ENCODE measurements around the gene UBXN11. TPM values are rescaled to one million over a fixed set of nuclear protein-coding genes. Genes with fewer than 3 reads are reported as not detected.

UBXN11 gene
- polyA plus RNA-seq, 2 of the 4 experiments (the other 2 are of a cell fraction), result 7.6 to 10.8 TPM

DNA sequence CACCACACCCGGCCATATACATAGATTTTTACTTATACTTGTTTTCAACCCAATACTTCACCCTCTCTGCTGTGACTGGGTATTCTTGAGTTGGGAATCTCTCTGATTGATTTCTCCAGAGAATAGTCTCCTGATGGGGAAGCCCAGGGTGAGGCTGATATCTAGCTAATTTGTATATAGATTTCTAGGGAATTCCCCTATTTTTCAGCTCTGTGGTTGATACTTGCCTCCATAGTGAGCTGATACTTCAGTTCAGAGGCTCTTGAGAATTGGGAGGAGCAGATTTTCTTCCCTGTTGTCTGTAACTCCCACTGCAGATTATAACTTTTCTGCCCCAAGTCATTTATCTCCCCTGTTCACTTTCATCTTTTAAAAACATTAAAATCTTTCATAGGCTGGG lies 41.0 kb downstream of the UBXN11 start:
- FAIRE-seq, result no peak
- no peak for ATAC-seq
- Histone ChIP-seq H3K27ac (no peak overlapping the region), H3K9me3 (peaks cover 6% of the 10 kb centered on the region), H3K4me2 (no peak overlapping the region), H3K4me1 (no peaks in the 10 kb centered on the region), H3K4me3 (no peak overlapping the region)
- TF ChIP-seq CEBPB (IDR thresholded peaks at IDR 0.05), result no peak
- TF ChIP-seq ZSCAN20 (CRISPR knock-in tag; IDR thresholded peaks at IDR 0.05), result no peak
- no peak for TF ChIP-seq JUN (IDR thresholded peaks at IDR 0.05)
- no peak for TF ChIP-seq FOSB (CRISPR knock-in tag; IDR thresholded peaks at IDR 0.05)
- no peak for TF ChIP-seq RFX5 (IDR thresholded peaks at IDR 0.05)
- TF ChIP-seq ZC3H11A (IDR thresholded peaks at IDR 0.05), result no peak
- no peak for TF ChIP-seq BHLHE40 (IDR thresholded peaks at IDR 0.05; ENCODE audit: low read depth, low read length)
- no peak for TF ChIP-seq FOSL2 (IDR thresholded peaks at IDR 0.05)
- no peak for TF ChIP-seq FOSL2 (CRISPR knock-in tag; IDR thresholded peaks at IDR 0.05)
- no peak for TF ChIP-seq TP53 (CRISPR knock-in tag; IDR thresholded peaks at IDR 0.05)
- TF ChIP-seq MAZ (IDR thresholded peaks at IDR 0.05; ENCODE audit: borderline replicate concordance, low read depth, low read length), result no peak
- TF ChIP-seq PHF8 (IDR thresholded peaks at IDR 0.05; ENCODE audit: borderline replicate concordance, low read depth), result no peak
- TF ChIP-seq, protein P1, sequence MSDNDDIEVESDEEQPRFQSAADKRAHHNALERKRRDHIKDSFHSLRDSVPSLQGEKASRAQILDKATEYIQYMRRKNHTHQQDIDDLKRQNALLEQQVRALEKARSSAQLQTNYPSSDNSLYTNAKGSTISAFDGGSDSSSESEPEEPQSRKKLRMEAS (IDR thresholded peaks at IDR 0.05), result no peak
- no peak for TF ChIP-seq SMC3 (IDR thresholded peaks at IDR 0.05)
- TF ChIP-seq CHD2 (IDR thresholded peaks at IDR 0.05; ENCODE audit: low read length, partially characterized antibody), result no peak
- no peak for TF ChIP-seq EP300 (IDR thresholded peaks at IDR 0.05)
- no peak for TF ChIP-seq NFE2L2 (conservative IDR thresholded peaks at IDR 0.05; ENCODE audit: low read length)
- no peak for TF ChIP-seq HOXB5 (CRISPR knock-in tag; IDR thresholded peaks at IDR 0.05)
- 94% methylated on average over 1 of the region's 1 CpG for WGBS (ENCODE audit: missing lambda C conversion rate)
- POLR2A ChIA-PET, result no interaction called here
- DNase-seq (ENCODE audit: low read depth in 1 of 2, low spot score in 1 of 2), result no peak
- CTCF ChIA-PET, result interaction anchor here (2.1 to 4.1 kb wide), 3 partner anchors 11 to 56 kb away, joined by 10 to 12 read pairs (median 10); no protein-coding TSS in a partner anchor

DNA sequence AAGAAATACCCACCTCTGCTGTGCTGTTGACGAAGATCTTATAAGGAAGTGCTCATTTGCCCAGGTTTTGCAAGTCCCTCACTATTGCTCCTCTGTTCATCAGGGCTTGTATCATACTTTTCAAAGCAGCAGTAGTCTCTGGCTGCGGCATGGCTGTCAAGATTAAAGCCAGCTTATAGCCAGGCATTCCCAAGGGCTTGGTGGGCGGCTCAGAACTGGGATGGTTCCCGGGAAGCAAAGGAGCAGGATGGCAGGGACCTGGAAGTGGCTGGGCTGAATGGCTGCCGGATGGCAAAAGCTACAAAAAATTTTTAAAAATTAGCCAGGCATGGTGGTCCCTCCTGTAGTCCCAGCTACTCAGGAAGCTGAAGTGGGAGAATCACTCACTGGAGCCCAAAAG lies 43.2 kb downstream of the UBXN11 start:
- TF ChIP-seq EHF (CRISPR knock-in tag; IDR thresholded peaks at IDR 0.05) (no peak), NR3C1 (IDR thresholded peaks at IDR 0.05) (no peak), FOXS1 (CRISPR knock-in tag; IDR thresholded peaks at IDR 0.05) (no peak), POLR2A (IDR thresholded peaks at IDR 0.05; ENCODE audit: low read length) (no peak), POLR2AphosphoS2 (conservative IDR thresholded peaks at IDR 0.05; ENCODE audit: low read length) (no peak), RFX5 (IDR thresholded peaks at IDR 0.05) (no peak), CHD4 (IDR thresholded peaks at IDR 0.05; ENCODE audit: borderline replicate concordance) (no peak), PHF8 (IDR thresholded peaks at IDR 0.05; ENCODE audit: borderline replicate concordance, low read depth) (no peak), HOXB5 (CRISPR knock-in tag; IDR thresholded peaks at IDR 0.05) (no peak), SMC3 (IDR thresholded peaks at IDR 0.05) (no peak)
- TF ChIP-seq, protein P2, sequence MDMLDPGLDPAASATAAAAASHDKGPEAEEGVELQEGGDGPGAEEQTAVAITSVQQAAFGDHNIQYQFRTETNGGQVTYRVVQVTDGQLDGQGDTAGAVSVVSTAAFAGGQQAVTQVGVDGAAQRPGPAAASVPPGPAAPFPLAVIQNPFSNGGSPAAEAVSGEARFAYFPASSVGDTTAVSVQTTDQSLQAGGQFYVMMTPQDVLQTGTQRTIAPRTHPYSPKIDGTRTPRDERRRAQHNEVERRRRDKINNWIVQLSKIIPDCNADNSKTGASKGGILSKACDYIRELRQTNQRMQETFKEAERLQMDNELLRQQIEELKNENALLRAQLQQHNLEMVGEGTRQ (IDR thresholded peaks at IDR 0.05), result no peak
- Histone ChIP-seq H3K4me3 (no peak overlapping the region), H3K27ac (no peak overlapping the region), H3K4me1 (no peaks in the 10 kb centered on the region), H3K9me3 (no peaks in the 10 kb centered on the region), H3K4me2 (no peak overlapping the region)
- ChIA-PET CTCF (interaction anchor here (0.9 to 3.0 kb wide), 4 partner anchors 13 to 59 kb away, joined by 3 to 10 read pairs (median 4); no protein-coding TSS in a partner anchor), POLR2A (no interaction called here)
- ATAC-seq (no peak), FAIRE-seq (no peak), DNase-seq (ENCODE audit: low read depth in 1 of 2, low spot score in 1 of 2) (no peak)
- 98% methylated on average over 5 of the region's 5 CpGs for WGBS (ENCODE audit: missing lambda C conversion rate)

DNA sequence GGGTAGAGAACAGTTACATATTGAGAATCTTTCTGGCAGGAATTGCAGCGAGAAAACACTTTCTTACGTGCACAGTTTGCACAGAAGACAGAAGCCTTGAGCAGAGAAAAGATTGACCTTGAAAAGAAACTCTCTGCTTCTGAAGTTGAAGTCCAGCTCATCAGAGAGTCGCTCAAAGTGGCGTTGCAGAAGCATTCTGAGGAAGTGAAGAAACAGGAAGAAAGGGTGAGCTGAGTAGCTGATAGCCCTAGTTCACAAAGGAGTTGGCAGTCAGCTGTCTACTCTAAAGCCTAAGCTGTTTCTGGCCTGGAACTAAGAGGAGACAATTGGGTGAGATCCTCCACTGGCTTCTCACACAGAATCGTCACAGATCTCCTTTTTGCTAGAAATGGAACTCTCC lies 46.9 kb downstream of the UBXN11 start:
- Histone ChIP-seq H3K4me1 (no peaks in the 10 kb centered on the region), H3K4me3 (no peak overlapping the region), H3K4me2 (no peak overlapping the region), H3K27ac (no peak overlapping the region), H3K9me3 (no peaks in the 10 kb centered on the region)
- no peak for FAIRE-seq
- ChIA-PET POLR2A (no interaction called here), CTCF (interaction anchor here (1.3 to 1.5 kb wide), 2 partner anchors 10 to 16 kb away, joined by 3 to 4 read pairs; no protein-coding TSS in a partner anchor)
- DNase-seq (ENCODE audit: low read depth in 1 of 2, low spot score in 1 of 2), result no peak
- 93% methylated on average over 5 of the region's 5 CpGs for WGBS (ENCODE audit: missing lambda C conversion rate)
- ATAC-seq, result no peak
- TF ChIP-seq BHLHE40 (IDR thresholded peaks at IDR 0.05; ENCODE audit: low read depth, low read length), result no peak
- no peak for TF ChIP-seq TP53 (CRISPR knock-in tag; IDR thresholded peaks at IDR 0.05)
